NCI-H2107 (cell line): ENCODE data around the gene RETREG3.

Source experiments
- DNase-seq: peaks from one replicate; lab custom pipeline; 2025; lab: John Stamatoyannopoulos, UW

The RETREG3 gene

DNA sequence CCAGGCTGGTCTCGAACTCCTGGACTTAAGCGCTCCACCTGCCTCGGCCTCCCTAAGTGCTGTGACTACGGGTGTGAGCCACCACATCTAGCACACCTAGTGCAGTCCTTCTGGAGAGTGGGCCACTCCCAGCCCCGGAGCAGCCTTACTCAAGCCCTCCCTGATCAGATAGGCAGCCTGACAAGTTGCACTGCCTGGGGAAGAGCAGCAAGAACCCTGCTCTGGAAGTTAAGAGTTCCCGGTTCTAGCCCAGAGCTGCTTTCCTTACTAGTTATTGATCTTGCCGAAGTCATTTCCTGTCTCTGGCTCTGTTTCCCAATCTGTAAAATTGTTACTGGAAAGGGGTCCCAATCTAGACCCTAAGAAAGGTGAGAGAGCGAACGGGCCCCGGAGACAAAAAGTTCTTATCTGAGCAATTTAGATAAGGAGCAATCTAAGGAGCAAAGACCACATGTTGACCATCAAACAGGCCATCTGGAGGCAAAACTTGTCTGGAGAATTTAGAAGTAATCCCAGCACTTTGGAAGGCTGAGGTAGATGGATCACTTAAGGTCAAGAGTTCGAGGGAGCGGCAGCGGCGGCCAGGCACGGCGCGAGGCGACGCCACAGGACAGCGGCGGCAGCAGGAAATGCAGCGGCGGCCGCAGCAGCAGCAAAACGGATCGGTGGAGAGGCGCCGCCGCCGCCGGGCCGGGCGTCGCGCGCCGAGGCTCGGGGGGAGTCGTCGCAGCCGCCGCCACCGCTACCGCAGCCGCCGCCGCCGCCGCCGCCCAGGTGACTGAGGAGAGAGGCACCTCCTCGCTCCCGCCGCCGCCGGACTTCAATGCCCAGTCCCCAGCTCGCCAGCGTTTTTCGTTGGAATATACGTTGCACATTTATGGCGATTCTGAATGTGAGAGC is 77.5 kb downstream of the RETREG3 start:
- peak; percentile 17 for DNase-seq

GRCh38 chr17:42530952-42531454 is 78.2 kb downstream of the RETREG3 start:
- no peak for DNase-seq
